Liver (tissue), 9 donors: ENCODE measurements around the gene CCDC7. TPM values are rescaled to one million over a fixed set of nuclear protein-coding genes. Genes with fewer than 3 reads are reported as not detected.

ENCODE experiments used
- DNase-seq: peaks from one replicate; pipeline ENCODE4 v3.0.0-alpha.2; 2017; ENCODE audit warnings: low spot score
- H3K27ac ChIP-seq, 2 donors: one replicate each; pipeline ENCODE4 v1.7.0; 2013; ENCODE audit warnings: inconsistent platforms in 2 of 2, low read length in 2 of 2, control low read depth in 1 of 2, low read depth in 1 of 2, mild to moderate bottlenecking in 1 of 2
- H3K27me3 ChIP-seq, 4 donors: one replicate each; pipeline versions ENCODE4 v1.6.1 to v1.7.0; 2013; ENCODE audit warnings: low read length in 3 of 4, inconsistent platforms in 1 of 4, mild to moderate bottlenecking in 1 of 4, moderate library complexity in 1 of 4; ENCODE audit not compliant: control insufficient read depth in 4 of 4, insufficient read depth in 4 of 4
- H3K36me3 ChIP-seq, 4 donors: one replicate each; pipeline versions ENCODE4 v1.6.1 to v1.7.0; 2013; ENCODE audit warnings: low read length in 3 of 4, mild to moderate bottlenecking in 3 of 4, low read depth in 1 of 4, moderate library complexity in 1 of 4; ENCODE audit not compliant: control insufficient read depth in 4 of 4, insufficient read depth in 3 of 4
- H3K4me1 ChIP-seq, 4 donors: one replicate each; pipeline versions ENCODE4 v1.6.1 to v1.7.0; 2013; ENCODE audit warnings: low read length in 3 of 4, mild to moderate bottlenecking in 3 of 4, moderate library complexity in 1 of 4; ENCODE audit not compliant: control insufficient read depth in 4 of 4, insufficient read depth in 4 of 4
- H3K4me3 ChIP-seq, 3 donors: one replicate each; pipeline versions ENCODE4 v1.6.1 to v1.7.0; 2013; ENCODE audit warnings: low read length in 3 of 3, control low read depth in 1 of 3, low read depth in 1 of 3, mild to moderate bottlenecking in 1 of 3
- H3K9ac ChIP-seq, 2 donors: one replicate each; pipeline ENCODE4 v1.7.0; 2013; ENCODE audit warnings: low read length in 2 of 2, mild to moderate bottlenecking in 2 of 2, moderate library complexity in 2 of 2, control low read depth in 1 of 2, low read depth in 1 of 2
- H3K9me3 ChIP-seq, 4 donors: one replicate each; pipeline versions ENCODE4 v1.6.1 to v1.7.0; 2013; ENCODE audit warnings: low read length in 3 of 4; ENCODE audit not compliant: control insufficient read depth in 4 of 4
- ATF3 ChIP-seq: IDR thresholded peaks from 2 replicates; pipeline ENCODE4 v1.6.1; 2016; ENCODE audit warnings: antibody characterized with exemption
- EGR1 ChIP-seq, 2 donors: IDR thresholded peaks; 2 replicates each; pipeline ENCODE4 v1.6.1; 2016 to 2018; ENCODE audit warnings: antibody characterized with exemption in 2 of 2, low read depth in 2 of 2
- GABPA ChIP-seq, 2 donors: IDR thresholded peaks in 1 of 2; conservative IDR thresholded peaks in 1 of 2; 2 replicates each; pipeline ENCODE4 v1.6.1; 2016; ENCODE audit warnings: antibody characterized with exemption in 2 of 2, mild to moderate bottlenecking in 1 of 2, moderate library complexity in 1 of 2
- HNF4A ChIP-seq, 2 donors: conservative IDR thresholded peaks; 2 replicates each; pipeline ENCODE4 v1.6.1; 2016; ENCODE audit warnings: antibody characterized with exemption in 2 of 2, mild to moderate bottlenecking in 2 of 2
- HNF4G ChIP-seq: IDR thresholded peaks from 2 replicates; pipeline ENCODE4 v1.6.1; 2016; ENCODE audit warnings: antibody characterized with exemption
- JUND ChIP-seq, 2 donors: IDR thresholded peaks; 2 replicates each; pipeline ENCODE4 v1.6.1; 2016; ENCODE audit warnings: antibody characterized with exemption in 2 of 2
- MAX ChIP-seq: IDR thresholded peaks from 2 replicates; pipeline ENCODE4 v1.6.1; 2016; ENCODE audit warnings: antibody characterized with exemption
- NR2F2 ChIP-seq: IDR thresholded peaks from 2 replicates; pipeline ENCODE4 v1.6.1; 2016; ENCODE audit warnings: antibody characterized with exemption
- RXRA ChIP-seq, 2 donors: IDR thresholded peaks; 2 replicates each; pipeline ENCODE4 v1.6.1; 2017 to 2018; ENCODE audit warnings: antibody characterized with exemption in 2 of 2, mild to moderate bottlenecking in 1 of 2
- SP1 ChIP-seq: IDR thresholded peaks from 2 replicates; pipeline ENCODE4 v1.6.1; 2018; ENCODE audit warnings: antibody characterized with exemption, mild to moderate bottlenecking
- WGBS: extraction: QIAGEN DNeasy Blood & Tissue Kit; methylation state at CpG from one replicate; pipeline ENCODE4 v1.1.7; 2013; 5-methylcytosine and 5-hydroxymethylcytosine counted together
- polyA plus RNA-seq, 2 donors: library from polyadenylated mRNA; stranded (reverse) in 1 of 2; unstranded in 1 of 2; fragments of 200-250 nt in 1 of 2; fragments of >200 nt in 1 of 2; fragmentation: Nextera tagmentation in 1 of 2; extraction: Ambion mirVana in 1 of 2; gene quantifications; one replicate each; pipeline versions ENCODE4 v1.2.1 to v1.2.3, GENCODE V29; 2013 to 2015
- total RNA-seq, 2 donors: library from RNA; depleted of rRNA; stranded (reverse); fragments of >200 nt; gene quantifications; one replicate each; pipeline ENCODE4 v1.2.3, GENCODE V29; 2014
- TF ChIP-seq, protein P1 (sequence below): fragments of 150-350 bp; IDR thresholded peaks from 2 replicates; pipeline ENCODE4 v1.5.1; 2017; ENCODE audit warnings: improper control_type of control experiment, low read depth, low read length; ENCODE audit not compliant: missing input control
- TF ChIP-seq, protein P2 (sequence below): IDR thresholded peaks from 2 replicates; pipeline ENCODE4 v1.6.1; 2016; ENCODE audit warnings: antibody characterized with exemption
- TF ChIP-seq, protein P3 (sequence below): IDR thresholded peaks from 2 replicates; pipeline ENCODE4 v1.6.1; 2016; ENCODE audit warnings: antibody characterized with exemption, mild to moderate bottlenecking
- donor health status: healthy.
- donor health status: healthy.
- donor health status: healthy.
- donor health status: healthy.
- donor health status: healthy.

Gene CCDC7
- total and polyA plus RNA-seq, 4 donors = 0.47 to 5.9 (median 3.2) TPM

GRCh38 chr10:32627183-32627582 is 181.2 kb downstream of the CCDC7 start:
- Histone ChIP-seq H3K9ac (no peak overlapping the region), H3K36me3 (no peaks in the 10 kb centered on the region), H3K4me1 (no peaks in the 10 kb centered on the region), H3K9me3 (no peaks in the 10 kb centered on the region), H3K4me3 (no peak overlapping the region), H3K27me3 (no peaks in the 10 kb centered on the region), H3K27ac (no peak overlapping the region)
- WGBS = 47% methylated on average over 1 of the region's 1 CpG
- no peak for DNase-seq
- TF ChIP-seq RXRA (IDR thresholded peaks at IDR 0.05) (no peak), GABPA (IDR thresholded peaks at IDR 0.05 in 1 of 2, conservative IDR thresholded peaks at IDR 0.05 in 1 of 2) (no peak), NR2F2 (no peak), HNF4A (conservative IDR thresholded peaks at IDR 0.05) (no peak)
- TF ChIP-seq, protein P1, sequence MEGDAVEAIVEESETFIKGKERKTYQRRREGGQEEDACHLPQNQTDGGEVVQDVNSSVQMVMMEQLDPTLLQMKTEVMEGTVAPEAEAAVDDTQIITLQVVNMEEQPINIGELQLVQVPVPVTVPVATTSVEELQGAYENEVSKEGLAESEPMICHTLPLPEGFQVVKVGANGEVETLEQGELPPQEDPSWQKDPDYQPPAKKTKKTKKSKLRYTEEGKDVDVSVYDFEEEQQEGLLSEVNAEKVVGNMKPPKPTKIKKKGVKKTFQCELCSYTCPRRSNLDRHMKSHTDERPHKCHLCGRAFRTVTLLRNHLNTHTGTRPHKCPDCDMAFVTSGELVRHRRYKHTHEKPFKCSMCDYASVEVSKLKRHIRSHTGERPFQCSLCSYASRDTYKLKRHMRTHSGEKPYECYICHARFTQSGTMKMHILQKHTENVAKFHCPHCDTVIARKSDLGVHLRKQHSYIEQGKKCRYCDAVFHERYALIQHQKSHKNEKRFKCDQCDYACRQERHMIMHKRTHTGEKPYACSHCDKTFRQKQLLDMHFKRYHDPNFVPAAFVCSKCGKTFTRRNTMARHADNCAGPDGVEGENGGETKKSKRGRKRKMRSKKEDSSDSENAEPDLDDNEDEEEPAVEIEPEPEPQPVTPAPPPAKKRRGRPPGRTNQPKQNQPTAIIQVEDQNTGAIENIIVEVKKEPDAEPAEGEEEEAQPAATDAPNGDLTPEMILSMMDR = no peak

GRCh38 chr10:32629910-32630309 is 184.0 kb downstream of the CCDC7 start:
- no peaks in the 10 kb centered on the region for H3K36me3 ChIP-seq

DNA sequence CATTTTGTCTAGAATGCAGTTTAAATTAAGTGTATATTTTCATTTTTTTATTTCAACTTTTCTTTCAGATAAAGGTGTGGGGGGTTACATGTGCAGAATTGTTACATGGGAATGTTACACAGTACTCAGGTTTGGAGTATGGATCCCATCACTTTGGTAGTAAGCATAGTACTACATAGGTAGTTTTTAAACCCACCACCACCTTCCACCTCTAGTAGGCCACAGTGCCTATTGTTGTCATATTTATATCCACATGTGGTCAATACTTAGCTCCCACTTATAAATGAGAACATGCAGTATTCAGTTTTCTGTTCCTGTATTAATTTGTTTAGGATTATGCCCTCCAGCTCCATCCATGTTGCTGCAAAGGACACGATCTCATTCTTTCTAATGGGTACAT is 200.6 kb downstream of the CCDC7 start:
- Histone ChIP-seq H3K9me3 (no peaks in the 10 kb centered on the region), H3K27ac (no peak overlapping the region), H3K36me3 (peaks cover 0 to 2% (median under 1%) of the 10 kb centered on the region in 4 donors), H3K4me1 (no peaks in the 10 kb centered on the region), H3K9ac (no peak overlapping the region), H3K4me3 (no peak overlapping the region), H3K27me3 (no peaks in the 10 kb centered on the region)
- no peak for DNase-seq
- WGBS = 56% methylated on average over 1 of the region's 1 CpG
- TF ChIP-seq MAX (no peak), ATF3 (no peak), RXRA (IDR thresholded peaks at IDR 0.05) (no peak), SP1 (no peak), JUND (IDR thresholded peaks at IDR 0.05) (no peak), HNF4G (no peak)
- TF ChIP-seq, protein P2, sequence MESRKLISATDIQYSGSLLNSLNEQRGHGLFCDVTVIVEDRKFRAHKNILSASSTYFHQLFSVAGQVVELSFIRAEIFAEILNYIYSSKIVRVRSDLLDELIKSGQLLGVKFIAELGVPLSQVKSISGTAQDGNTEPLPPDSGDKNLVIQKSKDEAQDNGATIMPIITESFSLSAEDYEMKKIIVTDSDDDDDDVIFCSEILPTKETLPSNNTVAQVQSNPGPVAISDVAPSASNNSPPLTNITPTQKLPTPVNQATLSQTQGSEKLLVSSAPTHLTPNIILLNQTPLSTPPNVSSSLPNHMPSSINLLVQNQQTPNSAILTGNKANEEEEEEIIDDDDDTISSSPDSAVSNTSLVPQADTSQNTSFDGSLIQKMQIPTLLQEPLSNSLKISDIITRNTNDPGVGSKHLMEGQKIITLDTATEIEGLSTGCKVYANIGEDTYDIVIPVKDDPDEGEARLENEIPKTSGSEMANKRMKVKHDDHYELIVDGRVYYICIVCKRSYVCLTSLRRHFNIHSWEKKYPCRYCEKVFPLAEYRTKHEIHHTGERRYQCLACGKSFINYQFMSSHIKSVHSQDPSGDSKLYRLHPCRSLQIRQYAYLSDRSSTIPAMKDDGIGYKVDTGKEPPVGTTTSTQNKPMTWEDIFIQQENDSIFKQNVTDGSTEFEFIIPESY = no peak

More at GRCh38 chr10:32629910-32630309, 184.0 kb downstream of the CCDC7 start:
- Histone ChIP-seq H3K9ac (no peak overlapping the region), H3K9me3 (no peaks in the 10 kb centered on the region), H3K4me3 (no peak overlapping the region), H3K27me3 (no peaks in the 10 kb centered on the region), H3K27ac (no peak overlapping the region), H3K4me1 (no peaks in the 10 kb centered on the region)
- no peak for TF ChIP-seq SP1
- no peak for TF ChIP-seq ATF3
- no peak for TF ChIP-seq HNF4A (conservative IDR thresholded peaks at IDR 0.05)
- TF ChIP-seq, protein P3, sequence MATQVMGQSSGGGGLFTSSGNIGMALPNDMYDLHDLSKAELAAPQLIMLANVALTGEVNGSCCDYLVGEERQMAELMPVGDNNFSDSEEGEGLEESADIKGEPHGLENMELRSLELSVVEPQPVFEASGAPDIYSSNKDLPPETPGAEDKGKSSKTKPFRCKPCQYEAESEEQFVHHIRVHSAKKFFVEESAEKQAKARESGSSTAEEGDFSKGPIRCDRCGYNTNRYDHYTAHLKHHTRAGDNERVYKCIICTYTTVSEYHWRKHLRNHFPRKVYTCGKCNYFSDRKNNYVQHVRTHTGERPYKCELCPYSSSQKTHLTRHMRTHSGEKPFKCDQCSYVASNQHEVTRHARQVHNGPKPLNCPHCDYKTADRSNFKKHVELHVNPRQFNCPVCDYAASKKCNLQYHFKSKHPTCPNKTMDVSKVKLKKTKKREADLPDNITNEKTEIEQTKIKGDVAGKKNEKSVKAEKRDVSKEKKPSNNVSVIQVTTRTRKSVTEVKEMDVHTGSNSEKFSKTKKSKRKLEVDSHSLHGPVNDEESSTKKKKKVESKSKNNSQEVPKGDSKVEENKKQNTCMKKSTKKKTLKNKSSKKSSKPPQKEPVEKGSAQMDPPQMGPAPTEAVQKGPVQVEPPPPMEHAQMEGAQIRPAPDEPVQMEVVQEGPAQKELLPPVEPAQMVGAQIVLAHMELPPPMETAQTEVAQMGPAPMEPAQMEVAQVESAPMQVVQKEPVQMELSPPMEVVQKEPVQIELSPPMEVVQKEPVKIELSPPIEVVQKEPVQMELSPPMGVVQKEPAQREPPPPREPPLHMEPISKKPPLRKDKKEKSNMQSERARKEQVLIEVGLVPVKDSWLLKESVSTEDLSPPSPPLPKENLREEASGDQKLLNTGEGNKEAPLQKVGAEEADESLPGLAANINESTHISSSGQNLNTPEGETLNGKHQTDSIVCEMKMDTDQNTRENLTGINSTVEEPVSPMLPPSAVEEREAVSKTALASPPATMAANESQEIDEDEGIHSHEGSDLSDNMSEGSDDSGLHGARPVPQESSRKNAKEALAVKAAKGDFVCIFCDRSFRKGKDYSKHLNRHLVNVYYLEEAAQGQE = no peak
- no peak for TF ChIP-seq HNF4G
- TF ChIP-seq RXRA (IDR thresholded peaks at IDR 0.05) = no peak
- no peak for TF ChIP-seq EGR1 (IDR thresholded peaks at IDR 0.05; ENCODE audit: low read depth in 2 of 2)
- no peak for DNase-seq
